ENCODE measurements around the gene PRSS53.

The PRSS53 gene

GRCh38 chr16:31050280-31051030, 38.3 kb downstream of the PRSS53 start:
- TF ChIP-seq CTCF (IDR thresholded peaks at IDR 0.05; ENCODE audit: low read depth, low read length), result no peak
- DNase-seq (ENCODE audit: extremely low read depth, low read depth), result no peak

- no peak for DNase-seq (ENCODE audit: extremely low read depth, low read depth)
- no peak for TF ChIP-seq CTCF (IDR thresholded peaks at IDR 0.05; ENCODE audit: low read depth, low read length)
Measured at GRCh38 chr16:31043898-31044481, 44.8 kb downstream of the PRSS53 start.

GRCh38 chr16:31043352-31043751, 45.4 kb downstream of the PRSS53 start:
- no peak for DNase-seq (ENCODE audit: extremely low read depth, low read depth)
- no peak for TF ChIP-seq CTCF (IDR thresholded peaks at IDR 0.05; ENCODE audit: low read depth, low read length)

- TF ChIP-seq CTCF (IDR thresholded peaks at IDR 0.05; ENCODE audit: low read depth, low read length), result no peak
- no peak for DNase-seq (ENCODE audit: extremely low read depth, low read depth)
Measured at GRCh38 chr16:31042866-31043265, 45.9 kb downstream of the PRSS53 start.

GRCh38 chr16:31038993-31039392, 49.8 kb downstream of the PRSS53 start:
- no peak for TF ChIP-seq CTCF (IDR thresholded peaks at IDR 0.05; ENCODE audit: low read depth, low read length)
- no peak for DNase-seq (ENCODE audit: extremely low read depth, low read depth)

GRCh38 chr16:31036691-31037090, 52.1 kb downstream of the PRSS53 start:
- no peak for DNase-seq (ENCODE audit: extremely low read depth, low read depth)
- no peak for TF ChIP-seq CTCF (IDR thresholded peaks at IDR 0.05; ENCODE audit: low read depth, low read length)

GRCh38 chr16:31033709-31034492, 54.8 kb downstream of the PRSS53 start:
- no peak for TF ChIP-seq CTCF (IDR thresholded peaks at IDR 0.05; ENCODE audit: low read depth, low read length)
- peak; percentile 47 for DNase-seq (ENCODE audit: extremely low read depth, low read depth)

Data from AG09319 (cell line).